GM12878 (cell line): ENCODE results near the gene KIAA1328. TPM values are rescaled to one million over a fixed set of nuclear protein-coding genes. Genes with fewer than 3 reads are reported as not detected.

Source experiments
- ATAC-seq: fragments of 200-7000 bp; cut with Tn5 transposase; 3 replicates; pipeline ENCODE4 v1.9.1; 2020; ENCODE audit warnings: mild to moderate bottlenecking, moderate library complexity
- BruUV-seq: library from RNA; stranded (reverse); fragments of 400-500 nt; replicated peaks from 2 replicates; lab custom pipeline; 2021; lab: Mats Ljungman, UMichigan
- CTCF ChIA-PET: fragments of 300-600 bp; sonication (Branson Sonifier 250); formaldehyde crosslinking; extraction: SDS; loops from one replicate; lab custom pipeline; 2021; ENCODE audit warnings: inconsistent platforms; lab: Yijun Ruan, JAX
- POLR2A ChIA-PET: fragments of 350-600 bp; formaldehyde crosslinking; extraction: SDS; loops from one replicate; lab custom pipeline; 2021; ENCODE audit warnings: inconsistent platforms; lab: Charles Lee
- RAD21 ChIA-PET: fragments of 300-600 bp; sonication (Branson Sonifier 250); formaldehyde crosslinking; loops from one replicate; lab custom pipeline; 2023; ENCODE audit warnings: antibody characterized with exemption; ENCODE audit not compliant: unreplicated experiment; lab: Charles Lee
- SMC1A ChIA-PET: fragments of 300-600 bp; sonication (Branson Sonifier 250); formaldehyde crosslinking; loops from one replicate; lab custom pipeline; 2023; ENCODE audit not compliant: unreplicated experiment, uncharacterized antibody; lab: Charles Lee
- DNase-seq: peaks from one replicate; pipeline ENCODE4 v3.0.0-alpha.2; 2011; ENCODE audit warnings: low read depth, low spot score
- FAIRE-seq: peaks from 3 replicates; lab custom pipeline; 2011; peaks lifted over from hg19 to GRCh38; lab: Jason Lieb, UNC
- H2AFZ ChIP-seq: 2 replicates; pipeline ENCODE4 v1.6.0; 2011; ENCODE audit warnings: low read depth, low read length, control low read depth; ENCODE audit not compliant: control insufficient read depth
- H3K27ac ChIP-seq: 2 replicates; pipeline ENCODE4 v1.5.1; 2011; ENCODE audit warnings: control low read depth; ENCODE audit not compliant: control insufficient read depth, insufficient read depth
- H3K27me3 ChIP-seq, 2 experiments: replicated peaks in 1 of 2; 2 replicates each; pipeline versions ENCODE4 v1.6.0 to v1.6.1; 2011; ENCODE audit warnings: low read length in 1 of 2; ENCODE audit not compliant: control insufficient read depth in 2 of 2, insufficient read depth in 2 of 2
- H3K36me3 ChIP-seq, 2 experiments: 2 replicates each; pipeline ENCODE4 v1.5.1; 2011; ENCODE audit warnings: low read length in 1 of 2; ENCODE audit not compliant: control insufficient read depth in 2 of 2, insufficient read depth in 2 of 2
- H3K4me1 ChIP-seq: 2 replicates; pipeline ENCODE4 v1.6.1; 2011; ENCODE audit warnings: mild to moderate bottlenecking, low read length, moderate library complexity, mixed read lengths; ENCODE audit not compliant: control insufficient read depth, insufficient read depth
- H3K4me2 ChIP-seq: 2 replicates; pipeline ENCODE4 v1.6.0; 2011; ENCODE audit warnings: control low read depth; ENCODE audit not compliant: control insufficient read depth, insufficient read depth
- H3K4me3 ChIP-seq: fragments of 200-600 bp; sonication (generic); 2 replicates; pipeline ENCODE4 v1.5.1; 2016
- H3K79me2 ChIP-seq: 2 replicates; pipeline ENCODE4 v1.6.0; 2011; ENCODE audit warnings: low read length; ENCODE audit not compliant: control insufficient read depth, insufficient read depth
- H3K9ac ChIP-seq: 2 replicates; pipeline ENCODE4 v1.8.0; 2011; ENCODE audit warnings: low read length, control low read depth, mixed read lengths; ENCODE audit not compliant: control insufficient read depth, insufficient read depth
- H3K9me3 ChIP-seq: replicated peaks from 3 replicates; pipeline ENCODE4 v1.5.1; 2011; ENCODE audit warnings: mild to moderate bottlenecking, low read length; ENCODE audit not compliant: control insufficient read depth, insufficient read depth
- H4K20me1 ChIP-seq: 2 replicates; pipeline ENCODE4 v1.6.0; 2011; ENCODE audit not compliant: control insufficient read depth, insufficient read depth
- BMI1 ChIP-seq: fragments of 450-650 bp; IDR thresholded peaks from 2 replicates; pipeline ENCODE4 v1.6.1; 2016; ENCODE audit warnings: mild to moderate bottlenecking, moderate library complexity, borderline replicate concordance
- EED ChIP-seq: sonication (generic); IDR thresholded peaks from 2 replicates; pipeline ENCODE4 v1.6.1; 2016; ENCODE audit warnings: antibody characterized with exemption, low read depth
- EP300 ChIP-seq, 2 experiments: fragments of 150-350 bp in 1 of 2; IDR thresholded peaks; 2 replicates each; pipeline ENCODE4 v1.6.1; 2011 to 2012; ENCODE audit warnings: low read depth in 2 of 2, low read length in 2 of 2, borderline replicate concordance in 1 of 2, improper control_type of control experiment in 1 of 2, inconsistent platforms in 1 of 2; ENCODE audit not compliant: control insufficient read depth in 1 of 2
- GATAD2B ChIP-seq: fragments of 450-650 bp; conservative IDR thresholded peaks from 2 replicates; pipeline ENCODE4 v1.6.1; 2017; ENCODE audit warnings: low read depth, mild to moderate bottlenecking, moderate library complexity
- HCFC1 ChIP-seq: fragments of 150-350 bp; IDR thresholded peaks from 2 replicates; pipeline ENCODE4 v1.6.1; 2014; ENCODE audit warnings: low read length
- IKZF2 ChIP-seq, 2 experiments: fragments of 450-650 bp; IDR thresholded peaks; 2 replicates each; pipeline ENCODE4 v1.6.1; 2017; ENCODE audit warnings: mild to moderate bottlenecking in 2 of 2, moderate library complexity in 2 of 2
- IRF4 ChIP-seq: IDR thresholded peaks from 2 replicates; pipeline ENCODE4 v1.6.1; 2011; ENCODE audit warnings: low read depth, low read length
- JUND ChIP-seq: IDR thresholded peaks from 2 replicates; pipeline ENCODE4 v1.6.1; 2012; ENCODE audit warnings: low read depth, mild to moderate bottlenecking, low read length, improper control_type of control experiment, moderate library complexity
- KDM1A ChIP-seq: fragments of 200-600 bp; sonication (generic); IDR thresholded peaks from 2 replicates; pipeline ENCODE4 v1.6.1; 2016; ENCODE audit warnings: borderline replicate concordance
- MYB ChIP-seq: fragments of 150-350 bp; IDR thresholded peaks from 2 replicates; pipeline ENCODE4 v1.6.1; 2014; ENCODE audit warnings: mild to moderate bottlenecking, low read depth, low read length, borderline replicate concordance
- RB1 ChIP-seq: fragments of 450-650 bp; formaldehyde crosslinking; IDR thresholded peaks from 2 replicates; pipeline ENCODE4 v1.6.1; 2017; ENCODE audit warnings: mild to moderate bottlenecking, borderline replicate concordance
- SUZ12 ChIP-seq: fragments of 200-600 bp; sonication (generic); IDR thresholded peaks from one replicate; pipeline ENCODE4 v1.6.1; 2018; ENCODE audit warnings: antibody characterized with exemption, mild to moderate bottlenecking; ENCODE audit not compliant: unreplicated experiment
- YBX1 ChIP-seq: fragments of 450-650 bp; IDR thresholded peaks from 2 replicates; pipeline ENCODE4 v1.6.1; 2016; ENCODE audit warnings: antibody characterized with exemption
- YY1 ChIP-seq: IDR thresholded peaks from 2 replicates; pipeline ENCODE4 v1.6.1; 2011; ENCODE audit warnings: low read depth, mild to moderate bottlenecking, low read length
- ZNF274 ChIP-seq: IDR thresholded peaks from one replicate; pipeline ENCODE4 v1.8.0; 2011; ENCODE audit not compliant: insufficient read length, insufficient read depth
- ZZZ3 ChIP-seq: IDR thresholded peaks from 2 replicates; pipeline ENCODE4 v1.6.1; 2011; ENCODE audit warnings: low read depth; ENCODE audit not compliant: control insufficient read depth, insufficient read length
- WGBS: methylation state at CpG from one replicate; pipeline ENCODE4 v1.1.6; 2016; ENCODE audit warnings: low lambda C conversion rate; ENCODE audit not compliant: insufficient replicate concordance, insufficient coverage; ENCODE audit errors: missing lambda C conversion rate; 5-methylcytosine and 5-hydroxymethylcytosine counted together
- in situ Hi-C: fragments of 300-500 bp; cut with MboI; formaldehyde crosslinking; loops from 9 replicates; pipeline ENCODE4 v1.14.3; 2018; ENCODE audit warnings: mixed read lengths
- intact Hi-C: fragments of 100-400 bp; cut with micrococcal nuclease; formaldehyde crosslinking; loops from one replicate; pipeline ENCODE4 v1.14.2; 2022; ENCODE audit not compliant: unreplicated experiment
- polyA plus RNA-seq, 11 experiments: library from polyadenylated mRNA; depleted of rRNA in 4 of 11; unstranded in 6 of 11; stranded (reverse) in 5 of 11; fragments of >200 nt; fragmentation: Nextera tagmentation in 4 of 11; fragmentation: Illumina TruSeq in 1 of 11; extraction: Ambion mirVana in 4 of 11; extraction: Trizol in 1 of 11; gene quantifications; 1 replicate in 1 of 11; 2 replicates in 10 of 11; pipeline versions ENCODE4 v1.2.1 to v1.2.3, GENCODE V29; 2011 to 2016; ENCODE audit warnings: inconsistent platforms in 2 of 11, missing spikeins in 2 of 11, low read depth in 1 of 11
- total RNA-seq, 4 experiments: library from RNA; depleted of rRNA in 3 of 4; stranded (reverse); fragments of >200 nt in 3 of 4; fragmentation: Illumina TruSeq in 1 of 4; extraction: Trizol in 1 of 4; gene quantifications; 2 replicates each; pipeline versions ENCODE4 v1.2.1 to v1.2.3, GENCODE V29; 2013 to 2021
- TF ChIP-seq, protein P1 (sequence below): IDR thresholded peaks from 2 replicates; pipeline ENCODE4 v1.6.1; 2012; ENCODE audit warnings: low read depth, low read length, improper control_type of control experiment
- TF ChIP-seq, protein P2 (sequence below): IDR thresholded peaks from 2 replicates; pipeline ENCODE4 v1.6.1; 2011; ENCODE audit warnings: low read depth, low read length, improper control_type of control experiment, borderline replicate concordance

Gene KIAA1328
- total and polyA plus RNA-seq, 10 of the 15 experiments (the other 5 are each of a cell fraction or from before 2014, with no cell fraction given) = 3.1 to 7.1 (median 4.6) TPM

DNA sequence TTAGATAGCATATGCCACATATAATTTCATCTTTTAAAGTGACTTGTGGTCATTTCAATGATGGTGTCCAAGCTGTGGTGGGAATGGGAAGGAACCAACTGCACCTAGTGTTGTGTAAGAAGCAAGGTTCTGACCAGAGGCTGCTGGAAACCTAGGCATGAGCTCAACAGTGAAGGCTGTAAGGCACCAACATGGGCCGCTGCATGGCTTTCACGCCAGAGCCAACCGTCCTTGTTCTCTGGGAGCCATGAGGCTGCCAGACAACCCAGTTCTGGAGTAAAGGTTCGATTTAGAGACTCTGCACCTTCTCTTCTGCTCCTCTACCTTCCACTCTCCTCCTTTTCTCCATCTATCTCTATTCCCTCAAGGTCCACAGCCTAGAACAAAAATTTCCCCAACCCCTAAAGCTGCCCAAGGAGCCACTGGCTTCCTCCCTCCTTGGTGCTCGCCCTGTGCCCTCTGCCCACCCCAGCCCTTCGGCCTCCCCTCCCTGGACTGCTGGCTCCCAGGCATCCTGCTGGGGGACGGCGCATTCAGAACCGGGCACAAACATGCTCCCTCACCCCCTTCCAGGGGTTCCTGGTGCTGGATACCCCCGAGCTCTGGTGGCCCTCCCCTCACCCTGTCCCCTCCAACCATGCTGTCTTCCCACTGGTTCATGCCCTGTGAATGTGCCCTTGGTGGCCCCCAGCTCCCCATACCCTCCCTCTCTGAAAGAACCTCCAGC, 431.6 kb downstream of the KIAA1328 start:
- intact Hi-C loops = no loop called here

More for the DNA sequence above, 431.6 kb downstream of the KIAA1328 start:
- Histone ChIP-seq H3K4me2 (no peak overlapping the region), H3K4me3 (no peak overlapping the region), H3K79me2 (no peaks in the 10 kb centered on the region), H3K9ac (no peak overlapping the region), H3K36me3 (no peaks in the 10 kb centered on the region), H3K4me1 (no peaks in the 10 kb centered on the region), H3K27ac (no peak overlapping the region), H4K20me1 (no peaks in the 10 kb centered on the region), H3K27me3 (peaks cover 0 to 2% of the 10 kb centered on the region in 2 experiments; a peak in 2 of 4 replicates), H2AFZ (no peak overlapping the region), H3K9me3 (no peaks in the 10 kb centered on the region)
- FAIRE-seq (no peak), DNase-seq (no peak), ATAC-seq (no peak)
- WGBS = 33% methylated on average over 7 of the region's 10 CpGs
- POLR2A ChIA-PET = no interaction called here
- in situ Hi-C loops = no loop called here
- RAD21 ChIA-PET = no interaction called here
- BruUV-seq = no TSS peak
- SMC1A ChIA-PET = no interaction called here
- TF ChIP-seq YY1 (no peak), EED (no peak), BMI1 (no peak), IKZF2 (IDR thresholded peaks at IDR 0.05) (no peak), YBX1 (no peak), EP300 (IDR thresholded peaks at IDR 0.05; ENCODE audit: borderline replicate concordance in 1 of 2, control insufficient read depth in 1 of 2, low read depth in 2 of 2, low read length in 2 of 2) (no peak), KDM1A (no peak), MYB (no peak), HCFC1 (no peak), RB1 (no peak), SUZ12 (no peak), JUND (no peak), ZZZ3 (no peak), IRF4 (no peak), ZNF274 (no peak), GATAD2B (no peak)
- TF ChIP-seq, protein P1, sequence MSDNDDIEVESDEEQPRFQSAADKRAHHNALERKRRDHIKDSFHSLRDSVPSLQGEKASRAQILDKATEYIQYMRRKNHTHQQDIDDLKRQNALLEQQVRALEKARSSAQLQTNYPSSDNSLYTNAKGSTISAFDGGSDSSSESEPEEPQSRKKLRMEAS = no peak
- TF ChIP-seq, protein P2, sequence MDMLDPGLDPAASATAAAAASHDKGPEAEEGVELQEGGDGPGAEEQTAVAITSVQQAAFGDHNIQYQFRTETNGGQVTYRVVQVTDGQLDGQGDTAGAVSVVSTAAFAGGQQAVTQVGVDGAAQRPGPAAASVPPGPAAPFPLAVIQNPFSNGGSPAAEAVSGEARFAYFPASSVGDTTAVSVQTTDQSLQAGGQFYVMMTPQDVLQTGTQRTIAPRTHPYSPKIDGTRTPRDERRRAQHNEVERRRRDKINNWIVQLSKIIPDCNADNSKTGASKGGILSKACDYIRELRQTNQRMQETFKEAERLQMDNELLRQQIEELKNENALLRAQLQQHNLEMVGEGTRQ = no peak
- CTCF ChIA-PET = interaction anchor here (1.5 kb wide), 1 partner anchor 13 kb away, joined by 3 read pairs; no protein-coding TSS in a partner anchor
